ENCODE data around the gene PPP4R3B.

Gene PPP4R3B

GRCh38 chr2:55547001-55547400, 70.4 kb downstream of the PPP4R3B start:
- TF ChIP-seq EZH2phosphoT487 (IDR thresholded peaks at IDR 0.05; ENCODE audit: borderline replicate concordance) (no peak), CTCF (conservative IDR thresholded peaks at IDR 0.05; ENCODE audit: low read length) (no peak)
- Histone ChIP-seq H3K27me3 (ENCODE audit: insufficient read depth, low read length, poor library complexity, severe bottlenecking) (no peaks in the 10 kb centered on the region), H3K4me3 (ENCODE audit: low read length, poor library complexity, severe bottlenecking) (no peak overlapping the region), H3K9me3 (ENCODE audit: insufficient read depth, low read depth, low read length) (no peaks in the 10 kb centered on the region), H3K9me2 (replicated peaks; ENCODE audit: low read depth, low read length) (no peaks in the 10 kb centered on the region), H3K4me1 (ENCODE audit: insufficient read depth, low read length, poor library complexity, severe bottlenecking) (no peaks in the 10 kb centered on the region), H3K4me2 (ENCODE audit: low read depth, low read length, poor library complexity, severe bottlenecking) (no peak overlapping the region), H3F3A (ENCODE audit: low read depth) (no peaks in the 10 kb centered on the region), H3K9ac (ENCODE audit: low read depth, low read length, poor library complexity, severe bottlenecking) (no peak overlapping the region), H4K20me1 (ENCODE audit: insufficient read depth, low read length, poor library complexity, severe bottlenecking) (no peaks in the 10 kb centered on the region), H3K79me2 (ENCODE audit: insufficient read depth, low read length) (no peaks in the 10 kb centered on the region), H3K36me3 (ENCODE audit: insufficient read depth, low read length) (peaks cover 43% of the 10 kb centered on the region), H2AFZ (ENCODE audit: low read length) (no peak overlapping the region)

GRCh38 chr2:55530539-55531081, 86.8 kb downstream of the PPP4R3B start:
- Histone ChIP-seq H3K4me2 (ENCODE audit: low read depth, low read length, poor library complexity, severe bottlenecking) (no peak overlapping the region), H3K9me3 (ENCODE audit: insufficient read depth, low read depth, low read length) (no peaks in the 10 kb centered on the region), H3K9me2 (replicated peaks; ENCODE audit: low read depth, low read length) (no peaks in the 10 kb centered on the region), H3K9ac (ENCODE audit: low read depth, low read length, poor library complexity, severe bottlenecking) (no peak overlapping the region), H3K27me3 (ENCODE audit: insufficient read depth, low read length, poor library complexity, severe bottlenecking) (no peaks in the 10 kb centered on the region), H4K20me1 (ENCODE audit: insufficient read depth, low read length, poor library complexity, severe bottlenecking) (no peaks in the 10 kb centered on the region), H3K4me3 (ENCODE audit: low read length, poor library complexity, severe bottlenecking) (no peak overlapping the region), H2AFZ (ENCODE audit: low read length) (no peak overlapping the region), H3K79me2 (ENCODE audit: insufficient read depth, low read length) (no peaks in the 10 kb centered on the region), H3F3A (ENCODE audit: low read depth) (no peaks in the 10 kb centered on the region), H3K4me1 (ENCODE audit: insufficient read depth, low read length, poor library complexity, severe bottlenecking) (peaks cover 6% of the 10 kb centered on the region), H3K36me3 (ENCODE audit: insufficient read depth, low read length) (no peaks in the 10 kb centered on the region; the same call in 1 of the 2 replicates)
- no peak for TF ChIP-seq EZH2phosphoT487 (IDR thresholded peaks at IDR 0.05; ENCODE audit: borderline replicate concordance)
- no peak for TF ChIP-seq CTCF (conservative IDR thresholded peaks at IDR 0.05; ENCODE audit: low read length)

- Histone ChIP-seq H3K9me3 (ENCODE audit: insufficient read depth, low read depth, low read length) (no peaks in the 10 kb centered on the region), H2AFZ (ENCODE audit: low read length) (no peak overlapping the region), H3K4me3 (ENCODE audit: low read length, poor library complexity, severe bottlenecking) (no peak overlapping the region), H3K9me2 (replicated peaks; ENCODE audit: low read depth, low read length) (no peaks in the 10 kb centered on the region), H3K27me3 (ENCODE audit: insufficient read depth, low read length, poor library complexity, severe bottlenecking) (no peaks in the 10 kb centered on the region), H4K20me1 (ENCODE audit: insufficient read depth, low read length, poor library complexity, severe bottlenecking) (no peaks in the 10 kb centered on the region), H3K9ac (ENCODE audit: low read depth, low read length, poor library complexity, severe bottlenecking) (no peak overlapping the region), H3F3A (ENCODE audit: low read depth) (no peaks in the 10 kb centered on the region), H3K79me2 (ENCODE audit: insufficient read depth, low read length) (no peaks in the 10 kb centered on the region), H3K36me3 (ENCODE audit: insufficient read depth, low read length) (no peaks in the 10 kb centered on the region; the same call in 1 of the 2 replicates), H3K4me1 (ENCODE audit: insufficient read depth, low read length, poor library complexity, severe bottlenecking) (peaks cover 6% of the 10 kb centered on the region), H3K4me2 (ENCODE audit: low read depth, low read length, poor library complexity, severe bottlenecking) (no peak overlapping the region)
- TF ChIP-seq EZH2phosphoT487 (IDR thresholded peaks at IDR 0.05; ENCODE audit: borderline replicate concordance) (no peak), CTCF (conservative IDR thresholded peaks at IDR 0.05; ENCODE audit: low read length) (no peak)
Observed at GRCh38 chr2:55526174-55526573, 91.2 kb downstream of the PPP4R3B start.
